Gastrocnemius medialis (tissue), 4 donors: Measurements from ENCODE around the gene CXCR4.

Experiments
- POLR2A ChIP-seq, 2 donors: fragments of 450-650 bp; IDR thresholded peaks; one replicate each; pipeline ENCODE4 v1.6.1; 2017; ENCODE audit warnings: antibody characterized with exemption in 2 of 2, mild to moderate bottlenecking in 2 of 2, moderate library complexity in 2 of 2
- TF ChIP-seq, protein P1 (sequence below), 5 experiments: fragments of 450-650 bp in 3 of 5; fragments of 200-600 bp in 2 of 5; sonication (generic) in 2 of 5; IDR thresholded peaks in 4 of 5; conservative IDR thresholded peaks in 1 of 5; 1 replicate in 4 of 5; 2 replicates in 1 of 5; pipeline ENCODE4 v1.5.1; 2016 to 2019; ENCODE audit warnings: antibody characterized with exemption in 5 of 5, mild to moderate bottlenecking in 3 of 5, moderate library complexity in 3 of 5

DNA sequence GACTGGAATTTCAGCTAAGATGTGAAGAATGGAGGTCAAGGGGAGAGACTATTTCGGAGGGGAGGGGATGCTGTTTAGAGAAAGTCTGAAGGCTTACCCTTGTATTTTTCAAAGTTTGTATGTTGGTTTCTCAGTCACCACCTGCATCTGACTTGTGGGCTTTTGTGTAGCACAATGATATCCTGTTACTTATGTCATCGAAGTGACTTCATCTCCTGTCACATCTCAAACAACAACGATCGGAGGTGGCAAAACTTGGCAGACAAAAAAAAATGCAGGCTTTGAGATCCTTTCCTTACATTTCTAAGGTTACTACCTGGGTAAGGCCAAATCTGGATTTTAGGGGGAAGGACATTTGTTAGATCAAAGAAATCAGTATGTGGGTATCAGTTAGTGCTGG is 11.7 kb upstream of the CXCR4 start:
- TF ChIP-seq, protein P1, sequence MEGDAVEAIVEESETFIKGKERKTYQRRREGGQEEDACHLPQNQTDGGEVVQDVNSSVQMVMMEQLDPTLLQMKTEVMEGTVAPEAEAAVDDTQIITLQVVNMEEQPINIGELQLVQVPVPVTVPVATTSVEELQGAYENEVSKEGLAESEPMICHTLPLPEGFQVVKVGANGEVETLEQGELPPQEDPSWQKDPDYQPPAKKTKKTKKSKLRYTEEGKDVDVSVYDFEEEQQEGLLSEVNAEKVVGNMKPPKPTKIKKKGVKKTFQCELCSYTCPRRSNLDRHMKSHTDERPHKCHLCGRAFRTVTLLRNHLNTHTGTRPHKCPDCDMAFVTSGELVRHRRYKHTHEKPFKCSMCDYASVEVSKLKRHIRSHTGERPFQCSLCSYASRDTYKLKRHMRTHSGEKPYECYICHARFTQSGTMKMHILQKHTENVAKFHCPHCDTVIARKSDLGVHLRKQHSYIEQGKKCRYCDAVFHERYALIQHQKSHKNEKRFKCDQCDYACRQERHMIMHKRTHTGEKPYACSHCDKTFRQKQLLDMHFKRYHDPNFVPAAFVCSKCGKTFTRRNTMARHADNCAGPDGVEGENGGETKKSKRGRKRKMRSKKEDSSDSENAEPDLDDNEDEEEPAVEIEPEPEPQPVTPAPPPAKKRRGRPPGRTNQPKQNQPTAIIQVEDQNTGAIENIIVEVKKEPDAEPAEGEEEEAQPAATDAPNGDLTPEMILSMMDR (IDR thresholded peaks at IDR 0.05 in 4 of 5, conservative IDR thresholded peaks at IDR 0.05 in 1 of 5): no peak
- TF ChIP-seq POLR2A (IDR thresholded peaks at IDR 0.05): no peak
